ENCODE measurements around the gene ANO10.
A peak's percentile ranks its signal among the peaks of the same experiment; 100 is the strongest.
"Not testable (repeated sequence)": the region's sequence is repeated elsewhere in the genome, so short reads cannot be mapped to it uniquely, and the experiment has no call there.

ANO10 gene

DNA sequence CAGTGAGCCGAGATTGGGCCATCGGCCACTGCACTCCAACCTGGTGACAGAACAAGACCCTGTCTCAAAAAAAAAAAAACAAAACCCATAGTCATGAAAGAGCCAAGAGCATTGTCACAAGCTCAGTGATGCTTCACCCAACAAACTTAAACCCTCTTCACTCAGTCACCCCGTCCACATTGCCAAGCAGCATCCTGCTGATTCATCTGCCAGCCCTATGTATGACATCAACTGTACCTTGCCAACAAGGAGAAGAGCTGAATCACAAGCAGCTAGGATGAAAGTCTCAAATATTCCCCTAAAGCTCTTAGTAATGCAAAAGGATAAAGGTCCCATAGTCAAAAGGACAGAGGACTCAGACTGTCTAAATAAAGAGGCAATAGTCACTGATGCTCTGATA, 90.0 kb downstream of the ANO10 start:
- peak; percentile 51 for DNase-seq (ENCODE audit: insufficient read length, low spot score)
- TF ChIP-seq POLR2A (IDR thresholded peaks at IDR 0.05; ENCODE audit: low read depth, low read length), result no peak
- FAIRE-seq, result peak; percentile 100

DNA sequence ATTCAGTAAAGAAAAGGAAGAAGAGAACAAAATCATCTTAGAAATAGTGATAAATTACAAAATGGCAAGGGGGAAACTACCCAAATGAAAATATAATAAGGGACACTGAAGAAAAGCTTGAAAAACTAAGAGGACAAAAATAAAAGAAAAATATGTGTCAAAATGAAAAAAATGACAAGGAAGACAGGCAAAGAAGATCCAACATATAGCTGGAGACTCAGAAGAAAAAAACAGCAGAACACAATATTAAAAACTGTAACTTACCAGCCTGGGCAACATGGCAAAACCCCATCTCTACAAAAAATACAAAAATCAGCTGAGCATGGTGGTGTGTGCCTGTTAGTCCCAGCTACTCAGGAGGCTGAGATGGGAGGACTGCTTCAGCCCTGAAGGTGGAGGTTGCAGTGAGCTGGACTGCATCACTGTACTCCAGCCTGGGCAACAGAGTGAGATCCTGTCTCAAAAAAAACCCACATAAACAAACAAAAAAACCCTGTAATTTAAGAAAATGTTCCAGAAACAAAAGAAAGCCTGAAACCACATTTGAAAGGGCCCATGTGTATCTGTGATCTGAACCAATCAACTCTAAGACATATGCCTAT, 93.2 kb downstream of the ANO10 start:
- DNase-seq (ENCODE audit: insufficient read length, low spot score) (no peak), FAIRE-seq (no peak)
- TF ChIP-seq POLR2A (IDR thresholded peaks at IDR 0.05; ENCODE audit: low read depth, low read length), result no peak

DNA sequence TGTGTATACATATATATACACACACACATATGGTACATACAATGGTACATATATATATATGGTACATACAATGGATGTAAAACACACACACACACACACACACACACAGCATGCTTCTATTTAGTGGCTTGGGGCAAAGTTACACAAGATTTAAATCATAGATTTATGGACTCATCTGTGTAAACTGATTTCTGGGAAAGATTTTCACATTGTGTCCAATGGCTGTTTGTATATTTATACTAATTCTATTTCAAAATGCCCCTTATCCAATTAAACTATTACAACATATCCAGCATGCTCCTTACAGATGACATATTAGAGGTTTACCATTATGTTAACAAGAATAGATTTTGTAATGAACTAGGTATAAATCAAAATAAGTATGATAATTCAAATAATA, 94.9 kb downstream of the ANO10 start:
- FAIRE-seq, result no peak
- DNase-seq (ENCODE audit: insufficient read length, low spot score), result no peak
- TF ChIP-seq POLR2A (IDR thresholded peaks at IDR 0.05; ENCODE audit: low read depth, low read length), result no peak

DNA sequence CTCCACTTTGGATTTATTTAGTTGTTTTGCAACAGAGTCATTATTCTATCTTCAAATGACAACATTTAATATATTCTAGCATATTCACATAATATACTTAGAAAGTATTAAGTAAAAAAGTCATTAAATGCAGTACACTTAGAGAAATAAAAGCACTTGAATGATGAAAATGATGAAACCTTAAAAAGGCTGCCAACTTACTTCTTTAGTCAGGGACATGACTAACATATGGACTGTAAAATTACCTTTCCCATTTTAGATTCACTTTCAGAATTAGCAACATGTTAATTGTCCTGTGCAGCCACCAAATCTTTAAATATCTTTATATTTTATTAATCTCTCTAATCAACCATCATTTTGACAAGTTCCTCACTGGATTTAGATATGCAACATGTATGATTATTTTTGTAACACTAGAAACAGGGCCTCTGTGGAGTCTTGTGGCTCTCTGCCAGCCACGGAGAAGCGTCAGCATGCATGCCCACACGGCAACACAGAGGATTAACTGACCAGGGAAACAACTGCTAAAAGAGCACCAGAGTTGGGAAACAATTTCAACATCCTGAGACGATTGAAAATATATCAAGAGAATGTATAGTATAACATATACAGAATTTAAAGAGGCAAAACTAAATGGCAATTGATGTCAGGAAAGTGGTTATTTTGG, 95.7 kb downstream of the ANO10 start:
- DNase-seq (ENCODE audit: insufficient read length, low spot score), result no peak
- no peak for FAIRE-seq
- TF ChIP-seq POLR2A (IDR thresholded peaks at IDR 0.05; ENCODE audit: low read depth, low read length), result no peak

DNA sequence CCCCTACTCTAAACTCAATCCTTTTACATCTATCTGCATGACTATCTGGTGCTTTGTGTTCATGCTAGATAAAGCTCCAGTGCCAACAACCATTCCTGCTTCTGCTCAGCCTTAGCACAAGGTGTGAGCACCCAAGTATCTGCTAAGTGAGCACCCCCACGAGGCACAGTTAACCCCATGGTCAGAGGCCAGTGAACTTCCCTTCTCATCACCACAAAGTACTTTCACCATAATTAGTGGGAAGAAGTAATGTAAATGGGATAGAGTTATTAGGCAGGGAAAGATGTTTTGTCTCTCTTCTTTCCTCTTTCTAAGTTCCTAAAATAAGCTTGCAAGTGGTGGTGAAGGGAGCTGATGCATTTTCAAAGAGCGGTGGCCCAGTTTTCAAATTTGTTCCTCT, 96.4 kb downstream of the ANO10 start:
- FAIRE-seq, result no peak
- TF ChIP-seq POLR2A (IDR thresholded peaks at IDR 0.05; ENCODE audit: low read depth, low read length), result no peak
- DNase-seq (ENCODE audit: insufficient read length, low spot score), result no peak

DNA sequence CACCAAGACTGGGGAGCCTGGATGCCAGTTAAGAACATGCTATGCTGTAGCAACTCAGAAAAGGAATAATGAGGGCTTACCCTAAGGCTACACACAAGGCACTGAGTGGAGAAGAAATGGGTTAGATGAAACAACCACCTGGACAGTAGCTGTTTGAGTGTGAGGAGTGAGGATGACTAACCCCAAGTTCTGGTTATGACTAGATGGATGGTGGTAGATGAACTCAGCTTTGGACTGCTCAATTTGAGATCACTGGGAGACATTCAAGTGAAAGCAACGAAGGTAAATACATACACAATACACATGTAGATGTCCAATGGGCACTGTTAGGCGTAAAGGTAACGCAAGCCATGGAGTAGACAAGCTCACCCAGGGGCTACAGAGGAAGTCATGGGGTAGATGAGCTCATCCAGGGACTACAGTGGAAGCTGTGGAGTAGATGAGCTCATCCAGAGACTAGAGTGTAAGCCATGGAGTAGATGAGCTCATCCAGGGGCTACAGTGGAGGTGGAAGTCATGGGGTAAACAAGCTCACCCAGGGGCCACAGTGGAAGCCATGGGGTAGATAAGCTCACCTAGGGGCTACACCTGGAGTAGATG, 98.3 kb downstream of the ANO10 start:
- TF ChIP-seq POLR2A (IDR thresholded peaks at IDR 0.05; ENCODE audit: low read depth, low read length), result no peak
- DNase-seq (ENCODE audit: insufficient read length, low spot score) (no peak), FAIRE-seq (no peak)

DNA sequence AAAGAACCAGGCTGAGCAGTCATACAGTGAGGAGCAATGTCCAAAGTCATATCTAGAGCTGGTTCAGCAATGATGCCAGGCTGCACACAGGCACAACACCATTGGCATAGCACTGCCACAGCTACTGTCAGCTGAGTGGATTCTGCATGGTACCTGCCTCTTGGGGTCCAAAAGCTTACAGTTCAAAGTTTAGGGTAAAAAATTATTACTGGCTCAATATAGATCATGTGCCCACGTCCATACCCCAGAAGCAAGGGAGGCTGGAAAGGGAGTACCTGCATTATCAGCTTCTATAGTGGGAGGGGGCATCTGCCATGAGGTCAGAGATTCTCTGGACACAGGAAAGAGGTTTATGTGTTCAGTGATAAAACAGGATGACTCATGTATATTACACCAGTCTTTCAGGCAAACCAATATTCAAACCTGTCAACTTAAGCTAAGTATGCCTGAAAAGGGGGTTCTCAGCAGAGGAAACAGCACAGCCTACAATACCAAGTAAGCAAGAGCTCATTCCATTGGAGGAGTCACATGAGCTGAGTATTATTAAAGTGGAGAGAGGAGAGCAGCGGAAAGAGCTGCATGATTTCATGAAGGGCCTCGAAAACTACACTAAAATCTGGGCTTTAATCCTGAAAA, 99.0 kb downstream of the ANO10 start:
- DNase-seq (ENCODE audit: insufficient read length, low spot score), result no peak
- no peak for FAIRE-seq

DNA sequence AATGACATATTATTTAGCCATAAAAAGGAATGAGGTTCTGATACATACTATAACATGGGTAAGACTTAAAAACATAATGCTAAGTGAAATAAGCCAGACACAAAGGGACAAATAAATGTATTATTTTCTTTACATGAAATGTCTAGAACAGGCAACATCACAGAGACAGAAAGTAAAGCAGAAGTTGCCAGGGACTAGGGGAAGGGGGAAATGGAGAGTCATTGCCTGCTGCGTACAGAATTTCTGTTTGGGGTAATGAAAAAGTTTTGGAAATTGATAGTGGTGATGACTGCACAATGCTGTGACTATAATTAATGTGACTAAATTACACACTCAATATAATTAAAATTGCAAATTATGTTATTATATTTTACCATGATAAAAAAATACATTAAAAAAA, 99.9 kb downstream of the ANO10 start:
- DNase-seq (ENCODE audit: insufficient read length, low spot score), result no peak
- TF ChIP-seq POLR2A (IDR thresholded peaks at IDR 0.05; ENCODE audit: low read depth, low read length), result no peak
- no peak for FAIRE-seq

More for the DNA sequence above, 99.0 kb downstream of the ANO10 start:
- no peak for TF ChIP-seq POLR2A (IDR thresholded peaks at IDR 0.05; ENCODE audit: low read depth, low read length)

DNA sequence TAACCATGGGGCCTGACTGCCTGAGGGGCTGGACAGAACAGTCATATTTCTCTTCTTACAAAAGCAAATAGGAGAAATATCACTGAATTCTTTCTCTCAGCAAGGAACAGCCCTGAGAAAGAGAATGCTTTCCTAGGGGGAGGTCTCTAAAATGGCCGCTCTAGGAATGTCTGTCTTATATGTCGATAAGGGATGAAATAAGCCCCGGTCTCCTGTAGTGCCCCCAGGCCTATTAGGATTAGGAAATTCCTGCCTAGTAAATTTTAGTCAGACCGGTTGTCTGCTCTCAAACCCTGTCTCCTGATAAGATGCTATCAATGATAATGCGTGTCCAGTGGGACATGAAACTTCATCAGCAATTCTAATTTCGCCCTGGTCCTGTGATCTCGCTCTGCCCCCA, 103.3 kb downstream of the ANO10 start:
- FAIRE-seq; DNase-seq (ENCODE audit: insufficient read length, low spot score): not testable (repeated sequence)

DNA sequence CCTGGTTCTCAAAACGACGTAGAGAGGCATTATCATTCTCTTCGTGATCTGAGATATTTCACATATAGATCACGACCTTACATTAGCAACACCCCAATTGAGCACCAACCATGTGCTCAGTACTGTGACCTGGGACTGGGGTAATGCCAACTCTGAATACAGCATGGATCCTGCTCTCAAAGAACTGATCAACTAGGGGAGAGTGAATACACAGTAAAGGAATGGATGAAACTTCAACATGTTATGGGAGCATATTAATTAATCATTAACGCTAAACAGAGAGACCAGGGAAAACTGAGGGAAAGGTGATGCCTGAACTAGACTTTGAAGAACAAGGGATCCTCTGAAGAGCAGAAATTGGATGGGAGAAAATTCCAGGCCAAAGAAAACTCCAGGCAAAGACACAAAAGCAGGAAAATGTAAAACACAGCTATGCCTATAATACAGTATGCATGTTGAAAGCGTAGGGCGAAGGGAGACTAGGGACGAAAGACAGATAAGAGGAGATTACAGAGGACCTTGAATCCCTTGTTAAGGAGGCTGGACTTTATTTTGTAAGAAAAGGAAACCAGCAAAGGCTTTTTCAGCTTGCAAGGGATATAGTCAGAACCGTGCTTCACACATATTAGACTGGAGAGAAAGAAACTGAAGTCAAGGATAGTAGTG, 105.7 kb downstream of the ANO10 start:
- no peak for DNase-seq (ENCODE audit: insufficient read length, low spot score)
- no peak for FAIRE-seq
- TF ChIP-seq POLR2A (IDR thresholded peaks at IDR 0.05; ENCODE audit: low read depth, low read length), result no peak

DNA sequence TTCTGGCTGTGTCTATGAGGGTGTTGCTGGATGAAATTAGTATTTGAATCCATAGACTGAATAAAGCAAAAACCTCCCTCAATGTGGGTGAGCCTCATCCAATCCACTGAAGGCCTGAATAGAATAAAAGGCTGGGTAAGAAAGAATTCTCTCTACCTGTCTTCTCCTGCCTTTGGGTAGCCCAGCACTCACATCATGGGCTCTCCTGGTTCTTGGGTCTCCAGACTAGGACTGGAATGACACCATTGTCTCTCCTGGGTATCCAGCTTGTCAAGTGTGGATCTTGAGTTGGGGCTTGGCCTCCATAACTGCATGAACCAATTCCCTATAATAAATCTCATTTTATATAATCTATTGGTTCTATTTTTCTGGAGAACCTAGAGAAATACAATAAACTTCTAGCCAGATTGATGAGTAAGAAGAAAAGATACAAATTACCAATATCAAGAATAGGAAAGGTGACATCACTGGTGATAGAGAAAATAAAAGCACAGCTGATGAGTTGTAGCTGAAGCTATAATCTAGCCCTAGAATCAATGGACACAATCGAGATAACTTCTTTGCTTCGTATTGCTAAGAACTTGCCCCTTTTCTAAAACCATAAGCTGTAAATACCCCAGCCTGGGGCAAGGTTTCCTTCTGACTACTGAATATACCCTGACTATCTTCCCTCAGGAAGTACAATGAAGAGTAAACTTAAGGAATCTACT, 106.4 kb downstream of the ANO10 start:
- FAIRE-seq, result no peak
- DNase-seq (ENCODE audit: insufficient read length, low spot score), result no peak
- no peak for TF ChIP-seq POLR2A (IDR thresholded peaks at IDR 0.05; ENCODE audit: low read depth, low read length)

DNA sequence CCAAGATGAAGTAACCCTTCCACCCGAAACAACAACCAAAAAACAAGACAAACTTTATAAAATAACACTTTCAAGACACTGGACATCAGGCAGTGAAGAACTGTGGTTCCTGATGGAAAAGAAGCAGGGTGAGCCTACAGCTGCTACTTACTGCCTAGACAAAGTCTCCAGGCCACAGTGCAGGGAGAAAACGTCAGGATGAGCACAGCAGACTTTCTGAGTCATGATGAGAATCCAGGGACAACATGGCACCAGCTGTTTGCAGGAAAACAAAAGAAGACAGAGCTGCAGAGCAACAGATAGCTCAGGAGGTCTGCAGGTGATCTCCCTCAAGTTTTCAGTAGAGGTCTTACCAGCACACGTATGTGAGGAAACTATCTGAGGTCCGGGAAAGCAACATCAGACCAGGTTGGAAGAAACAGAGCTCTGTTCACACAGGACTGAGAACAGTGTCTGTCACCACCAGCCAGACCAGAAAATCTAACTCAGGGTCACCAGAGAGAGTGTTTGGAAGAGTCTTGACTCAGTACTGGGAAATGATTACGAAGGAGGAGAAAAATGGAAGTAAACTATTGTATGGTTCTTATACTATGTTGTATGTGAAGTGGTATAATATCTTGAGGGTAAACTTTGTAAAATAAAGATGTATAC, 108.9 kb downstream of the ANO10 start:
- no peak for DNase-seq (ENCODE audit: insufficient read length, low spot score)
- TF ChIP-seq POLR2A (IDR thresholded peaks at IDR 0.05; ENCODE audit: low read depth, low read length), result no peak
- peak; percentile 91 for FAIRE-seq

DNA sequence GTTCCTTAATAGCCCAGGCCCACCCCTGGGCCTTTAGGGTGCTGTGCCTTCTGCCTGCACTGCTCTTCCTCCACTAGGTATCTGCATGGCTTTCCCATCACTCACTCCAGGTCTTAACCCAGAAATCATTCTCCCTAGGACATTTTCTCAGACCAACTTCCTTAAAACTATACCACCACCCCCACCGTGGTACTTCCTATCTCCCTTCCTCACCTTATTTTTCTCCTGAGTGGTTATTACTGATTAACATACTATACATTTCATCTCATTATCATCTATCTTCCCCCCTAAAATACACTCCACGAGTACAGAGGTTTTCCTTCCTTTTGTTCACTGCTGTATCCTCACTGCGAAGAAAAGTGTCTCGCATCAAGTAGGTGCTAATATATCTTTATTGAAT, 115.2 kb downstream of the ANO10 start:
- no peak for TF ChIP-seq POLR2A (IDR thresholded peaks at IDR 0.05; ENCODE audit: low read depth, low read length)
- no peak for FAIRE-seq
- DNase-seq (ENCODE audit: insufficient read length, low spot score), result no peak

All from H54 (cell line).